BJ (cell line): ENCODE data around the gene TMEM119. TPM values are rescaled to one million over a fixed set of nuclear protein-coding genes. Genes with fewer than 3 reads are reported as not detected.

Experiments used
- CTCF ChIA-PET: fragments of 350-600 bp; formaldehyde crosslinking; extraction: SDS; loops from one replicate; lab custom pipeline; 2021; ENCODE audit warnings: antibody characterized with exemption, inconsistent platforms; lab: Yijun Ruan, JAX
- POLR2A ChIA-PET: fragments of 300-600 bp; sonication (Branson Sonifier 250); formaldehyde crosslinking; extraction: SDS; loops from one replicate; lab custom pipeline; 2021; ENCODE audit warnings: antibody characterized with exemption; lab: Charles Lee
- DNase-seq: peaks from one replicate; pipeline ENCODE4 v3.0.0-alpha.2; 2011; ENCODE audit warnings: low read depth
- H3K27me3 ChIP-seq: 2 replicates; pipeline ENCODE4 v1.6.0; 2011; ENCODE audit warnings: low read length; ENCODE audit not compliant: control insufficient read depth, insufficient read depth
- H3K36me3 ChIP-seq: 2 replicates; pipeline ENCODE4 v1.5.1; 2011; ENCODE audit warnings: low read length; ENCODE audit not compliant: control insufficient read depth, insufficient read depth
- H3K4me3 ChIP-seq: 2 replicates; pipeline ENCODE4 v1.5.1; 2011; ENCODE audit warnings: low read depth, mild to moderate bottlenecking, control low read depth, low read length
- polyA minus RNA-seq: library from RNA; depleted of rRNA, polyadenylated mRNA; stranded (reverse); fragments of >200 nt; gene quantifications from 2 replicates; pipeline ENCODE4 v1.2.3, GENCODE V29; 2011; rRNA and poly(A)+ RNA removed
- polyA plus RNA-seq: library from polyadenylated mRNA; depleted of rRNA; stranded (reverse); fragments of >200 nt; gene quantifications from 2 replicates; pipeline ENCODE4 v1.2.3, GENCODE V29; 2011; rRNA removed
- TF ChIP-seq, protein P1 (sequence below): IDR thresholded peaks from 2 replicates; pipeline ENCODE4 v1.5.1; 2011; ENCODE audit warnings: low read depth, mild to moderate bottlenecking, control low read depth, inconsistent platforms, low read length, moderate library complexity; ENCODE audit not compliant: insufficient read depth

TMEM119 gene, protein sequence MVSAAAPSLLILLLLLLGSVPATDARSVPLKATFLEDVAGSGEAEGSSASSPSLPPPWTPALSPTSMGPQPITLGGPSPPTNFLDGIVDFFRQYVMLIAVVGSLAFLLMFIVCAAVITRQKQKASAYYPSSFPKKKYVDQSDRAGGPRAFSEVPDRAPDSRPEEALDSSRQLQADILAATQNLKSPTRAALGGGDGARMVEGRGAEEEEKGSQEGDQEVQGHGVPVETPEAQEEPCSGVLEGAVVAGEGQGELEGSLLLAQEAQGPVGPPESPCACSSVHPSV
- 57.2 and 80.6 TPM in 2 replicates for polyA plus RNA-seq
- 28.9 and 48.4 TPM in 2 replicates for polyA minus RNA-seq

GRCh38 chr12:108597559-108598471, at the start of gene TMEM119:
TMEM119 (minus strand) TSS chr12:108598084; CDS start chr12:108592383, 5,701 bp downstream.
- Histone ChIP-seq H3K4me3 (peak within 1 kb of the TSS; percentile 62), H3K36me3 (no peaks in the 10 kb centered on the region; the same call in 1 of the 2 replicates), H3K27me3 (no peaks in the 10 kb centered on the region)
- ChIA-PET CTCF (interaction anchor here (0.9 to 1.7 kb wide), 5 partner anchors 12 to 205 kb away, joined by 3 to 5 read pairs (median 3); partner anchors contain the start of gene ISCU), POLR2A (no interaction called here)
- TF ChIP-seq, protein P1, sequence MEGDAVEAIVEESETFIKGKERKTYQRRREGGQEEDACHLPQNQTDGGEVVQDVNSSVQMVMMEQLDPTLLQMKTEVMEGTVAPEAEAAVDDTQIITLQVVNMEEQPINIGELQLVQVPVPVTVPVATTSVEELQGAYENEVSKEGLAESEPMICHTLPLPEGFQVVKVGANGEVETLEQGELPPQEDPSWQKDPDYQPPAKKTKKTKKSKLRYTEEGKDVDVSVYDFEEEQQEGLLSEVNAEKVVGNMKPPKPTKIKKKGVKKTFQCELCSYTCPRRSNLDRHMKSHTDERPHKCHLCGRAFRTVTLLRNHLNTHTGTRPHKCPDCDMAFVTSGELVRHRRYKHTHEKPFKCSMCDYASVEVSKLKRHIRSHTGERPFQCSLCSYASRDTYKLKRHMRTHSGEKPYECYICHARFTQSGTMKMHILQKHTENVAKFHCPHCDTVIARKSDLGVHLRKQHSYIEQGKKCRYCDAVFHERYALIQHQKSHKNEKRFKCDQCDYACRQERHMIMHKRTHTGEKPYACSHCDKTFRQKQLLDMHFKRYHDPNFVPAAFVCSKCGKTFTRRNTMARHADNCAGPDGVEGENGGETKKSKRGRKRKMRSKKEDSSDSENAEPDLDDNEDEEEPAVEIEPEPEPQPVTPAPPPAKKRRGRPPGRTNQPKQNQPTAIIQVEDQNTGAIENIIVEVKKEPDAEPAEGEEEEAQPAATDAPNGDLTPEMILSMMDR, result no peak
- DNase-seq, result peak; percentile 36

DNA sequence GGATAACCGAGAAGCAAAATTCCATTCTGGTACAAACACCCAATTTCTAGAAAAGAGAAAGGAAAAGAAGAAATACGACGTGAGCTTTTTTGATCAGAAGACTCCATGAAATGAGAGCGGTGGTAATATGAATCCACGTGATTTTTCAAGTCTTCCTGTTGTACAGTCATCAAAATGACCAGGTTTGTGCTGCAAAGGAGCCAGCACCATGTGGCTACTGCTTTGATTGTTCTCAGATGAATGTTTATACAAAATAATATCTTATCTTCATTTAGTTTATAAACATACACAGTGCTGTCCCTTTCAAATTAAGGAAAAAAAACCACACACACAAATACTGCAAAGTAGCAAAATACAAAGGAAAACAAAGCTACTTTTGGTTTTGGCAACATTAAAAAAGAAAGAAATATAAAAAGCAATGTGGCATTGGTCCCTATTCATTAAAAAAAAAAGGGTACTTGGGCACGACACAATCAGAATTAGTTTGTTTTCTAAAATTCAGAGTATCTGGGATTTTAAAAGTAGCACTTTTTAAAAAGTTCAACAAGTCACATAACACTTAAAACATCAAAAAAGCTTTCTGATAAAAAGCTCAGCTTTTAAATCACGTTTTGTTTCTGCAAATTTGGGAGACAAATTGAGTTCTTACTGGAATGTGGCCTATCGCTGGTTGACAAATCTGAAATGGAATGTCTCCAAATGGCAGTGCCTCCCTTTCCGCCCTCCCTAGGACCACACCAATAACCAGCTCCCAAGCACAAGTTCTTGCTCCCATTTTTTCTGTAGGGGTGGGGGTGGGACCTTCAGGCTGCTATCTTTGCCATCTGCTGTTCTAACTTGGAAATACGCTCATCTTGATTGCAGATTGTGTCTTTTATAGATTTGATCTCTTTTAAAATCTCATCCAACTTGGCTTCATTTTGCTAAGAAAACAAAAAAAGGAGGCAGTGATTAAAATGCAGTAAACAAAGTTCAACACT, 49.0 kb upstream of the TMEM119 start:
- TF ChIP-seq, protein P1, result 0 out of 2 replicates have a peak, but pooled peaks have one; percentile 17
- Histone ChIP-seq H3K36me3 (peaks cover 19% of the 10 kb centered on the region), H3K27me3 (no peaks in the 10 kb centered on the region), H3K4me3 (no peak overlapping the region)
- POLR2A ChIA-PET, result no interaction called here
- CTCF ChIA-PET, result interaction anchor here (0.5 to 1.2 kb wide), 7 partner anchors 10 to 399 kb away, joined by 3 to 4 read pairs (median 3); no protein-coding TSS in a partner anchor
- no peak for DNase-seq

- TF ChIP-seq, protein P1, result no peak
- peaks cover 19% of the 10 kb centered on the region for H3K36me3 ChIP-seq
- ChIA-PET CTCF (no interaction called here), POLR2A (no interaction called here)
- no peaks in the 10 kb centered on the region for H3K27me3 ChIP-seq
- DNase-seq, result no peak
- H3K4me3 ChIP-seq, result no peak overlapping the region
These were observed 48.1 kb upstream of the TMEM119 start for GRCh38 chr12:108645686-108646599.

DNA sequence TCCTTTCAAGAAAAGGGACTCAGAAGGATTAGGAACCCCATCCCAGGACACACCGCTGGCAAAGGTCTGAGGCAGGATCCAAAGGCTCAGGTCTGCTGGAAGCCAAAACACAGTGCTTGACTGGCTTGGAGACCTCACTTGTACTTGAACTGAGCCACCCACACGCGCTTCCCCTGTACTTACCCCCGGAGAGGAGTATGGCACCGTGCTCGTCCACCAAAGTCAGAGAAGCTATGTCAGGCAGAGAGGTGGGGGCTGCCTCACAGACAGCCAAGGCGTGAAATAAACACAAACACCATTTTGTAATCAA, 46.9 kb upstream of the TMEM119 start:
- POLR2A ChIA-PET, result no interaction called here
- DNase-seq, result no peak
- Histone ChIP-seq H3K27me3 (no peaks in the 10 kb centered on the region), H3K36me3 (peaks cover 19% of the 10 kb centered on the region), H3K4me3 (no peak overlapping the region)
- TF ChIP-seq, protein P1, result no peak
- CTCF ChIA-PET, result interaction anchor here (1.3 kb wide), 1 partner anchor 158 kb away, joined by 3 read pairs; no protein-coding TSS in a partner anchor
